CD4-positive, alpha-beta T cell treated with Interleukin-1 beta for 1 hour (primary cell): Measurements from ENCODE around the gene MYO18B.

Experiments used
- DNase-seq, 2 donors: peaks; one replicate each; pipeline ENCODE4 v3.0.0-alpha.2; 2020 to 2022

The MYO18B gene

GRCh38 chr22:26057731-26058130 is 315.7 kb downstream of the MYO18B start:
- DNase-seq: no peak

- no peak for DNase-seq
These were observed 322.1 kb downstream of the MYO18B start for GRCh38 chr22:26064048-26064447.

- DNase-seq: no peak
These were observed 323.9 kb downstream of the MYO18B start for GRCh38 chr22:26065847-26066246.

- no peak for DNase-seq
These were observed 324.5 kb downstream of the MYO18B start for GRCh38 chr22:26066534-26066933.

- no peak for DNase-seq
These were observed 326.6 kb downstream of the MYO18B start for GRCh38 chr22:26068571-26068970.

- DNase-seq: no peak
These were observed 330.6 kb downstream of the MYO18B start for GRCh38 chr22:26072621-26073020.

GRCh38 chr22:26075251-26075650 is 333.3 kb downstream of the MYO18B start:
- DNase-seq: no peak

- no peak for DNase-seq
These were observed 337.0 kb downstream of the MYO18B start for GRCh38 chr22:26079009-26079408.
